ENCODE results near the gene DLG2.
"Not testable (repeated sequence)": the region's sequence is repeated elsewhere in the genome, so short reads cannot be mapped to it uniquely, and the experiment has no call there.

DLG2 gene

GRCh38 chr11:85627332-85627997, at the start of gene DLG2:
DLG2 (minus strand) TSS chr11:85627344.
- peak; percentile 32 for DNase-seq

GRCh38 chr11:85673393-85673792, 46.2 kb upstream of the DLG2 start:
- DNase-seq, result no peak

- DNase-seq, result no peak
Observed at GRCh38 chr11:85672105-85672902, 45.2 kb upstream of the DLG2 start.

- DNase-seq, result not testable (repeated sequence)
Observed at GRCh38 chr11:85670949-85671663, 44.0 kb upstream of the DLG2 start.

GRCh38 chr11:85668157-85668556, 41.0 kb upstream of the DLG2 start:
- DNase-seq, result no peak

GRCh38 chr11:85666687-85667086, 39.5 kb upstream of the DLG2 start:
- DNase-seq, result no peak

- no peak for DNase-seq
Observed at GRCh38 chr11:85665733-85666132, 38.6 kb upstream of the DLG2 start.

GRCh38 chr11:85664615-85665481, 37.7 kb upstream of the DLG2 start, which contains the start of gene CREBZF:
CREBZF (minus strand) TSS chr11:85665129; CDS start chr11:85664875, 254 bp downstream.
- peak; percentile 95 for DNase-seq

GRCh38 chr11:85663753-85664614, 36.8 kb upstream of the DLG2 start:
- peak; percentile 85 for DNase-seq

GRCh38 chr11:85663080-85663752, 36.1 kb upstream of the DLG2 start:
- DNase-seq, result no peak

- no peak for DNase-seq
Observed at GRCh38 chr11:85661972-85662664, 35.0 kb upstream of the DLG2 start.

- no peak for DNase-seq
Observed at GRCh38 chr11:85658180-85658579, 31.0 kb upstream of the DLG2 start.

GRCh38 chr11:85656777-85657176, 29.6 kb upstream of the DLG2 start:
- no peak for DNase-seq

GRCh38 chr11:85654343-85654742, 27.2 kb upstream of the DLG2 start:
- DNase-seq, result not testable (repeated sequence)

GRCh38 chr11:85652786-85653447, 25.8 kb upstream of the DLG2 start:
- DNase-seq, result no peak

- no peak for DNase-seq
Observed at GRCh38 chr11:85651118-85651517, 24.0 kb upstream of the DLG2 start.

GRCh38 chr11:85647604-85648299, 20.6 kb upstream of the DLG2 start, which contains the start of gene TMEM126A:
TMEM126A (plus strand) TSS chr11:85647967; CDS start chr11:85650256, 2,289 bp downstream.
- peak; percentile 92 for DNase-seq

GRCh38 chr11:85647078-85647477, 19.9 kb upstream of the DLG2 start:
- DNase-seq, result no peak

GRCh38 chr11:85643191-85643614, 16.1 kb upstream of the DLG2 start:
- DNase-seq, result peak; percentile 35
